GM13977 (cell line): ENCODE data around the gene AP2B1.

Source experiments
- DNase-seq: peaks from one replicate; pipeline ENCODE4 v3.0.0; 2012; ENCODE audit warnings: low spot score
- CTCF ChIP-seq: IDR thresholded peaks from 2 replicates; pipeline ENCODE4 v1.5.1; 2012; ENCODE audit warnings: mild to moderate bottlenecking, control low read depth; ENCODE audit not compliant: insufficient read depth; ENCODE audit errors: extremely low read depth, missing control alignments
- in situ Hi-C: fragments of 300-500 bp; cut with MboI; formaldehyde crosslinking; loops from one replicate; pipeline ENCODE4 v1.12.0; 2022; ENCODE audit warnings: low sequenced_read_pairs, low pct_unique_long_range_greater_than_20kb, mixed read lengths, inconsistent platforms; ENCODE audit not compliant: unreplicated experiment

The AP2B1 gene

GRCh38 chr17:35765756-35766488, 178.8 kb downstream of the AP2B1 start:
- no peak for TF ChIP-seq CTCF
- in situ Hi-C loops = no loop called here
- DNase-seq = no peak

DNA sequence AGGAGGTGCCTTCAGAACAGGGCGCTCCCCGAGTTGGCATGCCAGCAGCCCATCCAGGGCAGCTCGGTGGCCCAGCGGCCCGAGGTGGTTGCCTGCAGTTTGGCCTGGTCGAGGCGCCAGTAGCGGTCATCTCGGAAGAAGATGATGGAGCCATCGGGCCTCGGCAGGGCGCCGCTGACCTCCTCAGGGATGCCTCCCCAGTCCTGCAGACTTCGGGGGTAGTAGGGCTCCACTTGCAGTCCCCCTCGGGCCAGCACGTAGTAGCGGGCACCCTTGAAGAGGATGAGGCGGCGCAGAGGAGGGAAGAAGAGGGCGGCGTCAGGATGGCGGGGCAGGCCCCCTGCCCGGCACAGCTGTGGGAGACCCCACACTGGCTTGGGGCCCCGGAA, 179.4 kb downstream of the AP2B1 start:
- DNase-seq = no peak
- in situ Hi-C loops = no loop called here
- no peak for TF ChIP-seq CTCF

DNA sequence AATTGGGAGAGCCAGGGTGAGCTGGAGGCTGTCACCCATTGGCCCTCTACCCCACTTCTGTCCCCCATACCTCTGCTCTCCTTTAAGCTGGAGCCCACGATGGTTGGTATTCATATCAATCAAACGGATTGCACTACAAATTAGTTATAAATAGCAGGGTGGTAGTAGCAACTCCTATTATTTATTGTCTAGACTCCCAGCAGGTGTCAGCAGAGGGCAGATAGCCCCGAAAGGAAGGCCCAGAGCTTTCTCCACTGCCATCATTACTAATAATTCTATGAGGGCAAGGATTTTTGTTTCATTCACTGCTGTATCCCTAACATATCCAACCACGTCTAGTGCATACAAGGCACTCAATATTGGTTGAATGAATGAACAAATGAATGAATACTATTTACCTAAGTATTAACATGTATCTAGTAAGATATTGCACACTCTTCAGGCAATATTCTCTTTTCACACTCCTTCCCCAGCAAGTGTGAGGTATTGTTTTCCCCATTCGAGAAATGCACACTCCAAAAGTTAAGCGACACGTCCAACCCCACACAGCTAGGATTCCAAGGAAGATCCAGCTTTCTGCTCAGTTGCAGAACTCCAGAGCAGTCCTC, 179.9 kb downstream of the AP2B1 start:
- in situ Hi-C loops = no loop called here
- DNase-seq = peak; percentile 80
- TF ChIP-seq CTCF = peak; percentile 46

DNA sequence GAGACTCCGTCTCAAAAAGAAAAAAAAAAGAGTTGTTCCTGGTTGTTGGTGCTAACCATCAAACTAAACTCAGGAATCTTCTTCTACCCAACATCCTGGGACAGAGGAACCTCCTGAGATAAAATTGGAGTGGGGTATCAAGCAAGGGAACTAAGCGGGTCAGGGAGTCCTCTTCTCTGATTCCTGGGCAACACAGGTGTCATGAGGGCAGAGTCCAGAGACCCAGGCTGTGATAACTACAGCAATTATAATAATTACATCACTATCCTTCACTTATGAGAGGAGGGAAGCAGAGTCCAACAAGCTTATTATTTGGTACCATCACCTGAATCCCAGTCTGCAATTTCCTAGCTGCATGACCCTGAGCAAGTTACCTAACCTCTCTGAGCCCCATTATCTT, 181.7 kb downstream of the AP2B1 start:
- DNase-seq = no peak
- in situ Hi-C loops = no loop called here
- TF ChIP-seq CTCF = no peak

DNA sequence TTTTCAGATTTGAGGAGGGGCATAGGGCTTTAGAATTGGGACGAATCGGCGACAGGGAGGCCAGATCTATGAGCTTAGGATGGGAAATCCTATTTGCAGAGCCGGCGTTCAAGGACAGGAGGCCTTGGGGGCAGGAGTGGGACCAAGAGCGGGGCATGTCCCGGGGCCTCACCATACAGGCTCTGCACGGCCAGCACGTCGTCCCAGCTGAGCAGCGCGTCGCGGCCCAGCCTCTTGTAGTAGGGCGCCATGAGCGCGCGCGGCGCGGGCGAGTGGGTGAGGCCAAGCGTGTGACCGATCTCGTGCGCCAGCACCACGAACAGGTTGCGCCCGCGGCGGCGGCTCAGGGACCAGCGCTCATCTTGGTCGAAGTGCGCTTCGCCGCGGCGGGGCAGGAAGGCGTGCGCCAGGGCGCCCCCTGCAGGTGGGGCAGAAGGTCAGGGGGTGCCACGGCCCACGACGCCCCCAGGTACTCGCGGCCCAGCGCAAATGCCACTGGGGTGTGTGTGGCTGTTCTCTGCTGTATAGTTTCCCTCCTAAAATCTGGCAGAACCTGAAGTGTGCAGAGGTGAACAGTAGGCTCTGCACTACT, 182.9 kb downstream of the AP2B1 start:
- peak; percentile 29 for TF ChIP-seq CTCF
- in situ Hi-C loops = no loop called here
- DNase-seq = no peak

DNA sequence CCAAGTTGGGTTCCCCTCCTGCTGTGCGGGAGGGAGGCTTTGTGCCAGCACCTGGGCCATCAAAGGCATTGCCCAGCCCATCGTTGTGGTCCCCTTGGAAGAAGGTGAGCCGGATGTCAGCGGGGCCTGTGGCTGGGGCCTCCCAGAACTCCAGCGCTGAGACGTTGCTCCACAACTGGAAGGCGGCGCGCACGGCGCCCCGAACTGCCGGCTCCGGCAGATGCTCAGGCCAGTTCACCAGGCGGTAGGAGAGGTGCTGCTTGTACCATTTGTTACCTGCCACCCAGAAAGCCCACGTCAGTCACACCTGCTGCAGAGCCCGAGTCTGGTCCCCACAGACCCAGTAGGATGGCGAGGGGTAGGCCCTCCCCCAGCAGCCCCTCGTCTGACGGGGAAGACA, 186.0 kb downstream of the AP2B1 start:
- DNase-seq = no peak
- in situ Hi-C loops = no loop called here
- no peak for TF ChIP-seq CTCF
